ENCODE data around the gene CYP26A1.
A peak's percentile ranks its signal among the peaks of the same experiment; 100 is the strongest.

The CYP26A1 gene

DNA sequence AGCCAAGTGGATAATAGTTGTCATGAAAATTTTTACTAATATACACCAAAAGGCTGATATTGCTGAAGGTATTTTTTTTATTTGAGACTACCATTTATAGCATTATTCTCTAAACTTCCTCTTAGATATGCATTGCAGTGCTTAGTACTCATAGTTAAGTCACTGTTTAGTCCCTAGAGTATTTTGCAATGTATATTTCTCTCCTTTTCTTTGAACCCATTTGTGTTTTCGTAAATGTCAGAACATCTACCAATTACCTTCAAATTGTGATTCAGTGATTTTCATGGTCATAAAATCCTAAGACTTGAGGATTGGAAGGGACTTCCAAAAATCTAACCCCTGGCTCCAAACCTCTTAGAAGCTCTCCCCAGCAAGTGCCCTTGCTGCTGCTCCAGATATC lies 34.6 kb upstream of the CYP26A1 start:
- H3K79me1 ChIP-seq (ENCODE audit: low read length) = no peaks in the 10 kb centered on the region
- H2BK120ac ChIP-seq (ENCODE audit: insufficient read depth, low read length, poor library complexity) = no peak overlapping the region
- WGBS (ENCODE audit: extremely low coverage, insufficient coverage, insufficient read length) = no CpG with 5 or more reads among the region's 1 CpG
- H3K36me3 ChIP-seq (ENCODE audit: control insufficient read depth in 1 of 2, insufficient read depth in 2 of 2, low read length in 2 of 2) = no peaks in the 10 kb centered on the region
- no peaks in the 10 kb centered on the region for H3K27me3 ChIP-seq (ENCODE audit: insufficient read depth, low read length)
- H2BK12ac ChIP-seq (ENCODE audit: low read length) = no peak overlapping the region
- no peak overlapping the region for H4K91ac ChIP-seq (ENCODE audit: low read depth, low read length)
- H3K14ac ChIP-seq (ENCODE audit: low read length) = no peak overlapping the region
- H3K4me3 ChIP-seq (ENCODE audit: low read depth, low read length) = no peak overlapping the region
- H3K27ac ChIP-seq (ENCODE audit: low read depth, low read length) = no peak overlapping the region
- H2AK5ac ChIP-seq (ENCODE audit: low read length) = no peak overlapping the region
- no peak overlapping the region for H3K23ac ChIP-seq (ENCODE audit: low read length)
- H3K79me2 ChIP-seq (ENCODE audit: control insufficient read depth, insufficient read depth, low read length, poor library complexity) = no peaks in the 10 kb centered on the region
- no peak overlapping the region for H3K4me2 ChIP-seq (ENCODE audit: low read length)
- H2AFZ ChIP-seq (ENCODE audit: insufficient read depth, low read length, poor library complexity) = no peak overlapping the region
- DNase-seq = no peak
- H3K4ac ChIP-seq (ENCODE audit: low read depth, low read length) = no peak overlapping the region
- H3K9ac ChIP-seq (ENCODE audit: low read length) = no peak overlapping the region
- H3K9me3 ChIP-seq (ENCODE audit: insufficient read depth, low read depth, low read length) = no peaks in the 10 kb centered on the region
- no peak overlapping the region for H3K18ac ChIP-seq (ENCODE audit: low read length)
- no peak overlapping the region for H4K8ac ChIP-seq (ENCODE audit: low read depth, low read length)
- no peaks in the 10 kb centered on the region for H3K4me1 ChIP-seq (ENCODE audit: control insufficient read depth in 1 of 2, insufficient read depth in 2 of 2, low read length in 2 of 2)
- H4K12ac ChIP-seq (ENCODE audit: low read depth, low read length) = no peak overlapping the region
- no peak overlapping the region for H2BK5ac ChIP-seq (ENCODE audit: low read depth, low read length, poor library complexity)

DNA sequence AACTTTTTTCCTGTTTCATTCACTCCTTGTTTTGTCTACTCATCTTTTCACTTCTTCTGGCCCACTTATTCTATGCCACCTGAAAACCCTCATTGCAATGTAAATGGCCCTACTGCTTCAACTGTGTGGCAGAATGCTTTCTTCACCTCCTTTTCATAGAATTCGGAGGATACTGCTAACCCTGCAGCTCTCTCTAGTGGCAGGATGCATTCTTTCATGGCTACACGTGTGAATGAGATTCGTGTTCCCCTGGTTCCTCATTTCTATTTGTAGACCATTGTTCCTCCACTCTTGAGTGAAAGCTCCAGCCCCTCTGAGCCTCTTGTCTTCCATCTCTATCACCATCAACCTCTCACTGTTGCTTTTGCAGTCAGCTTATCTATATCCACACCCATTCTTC lies 34.0 kb upstream of the CYP26A1 start:
- Histone ChIP-seq H3K4me2 (ENCODE audit: low read length) (no peak overlapping the region), H3K79me2 (ENCODE audit: control insufficient read depth, insufficient read depth, low read length, poor library complexity) (no peaks in the 10 kb centered on the region), H3K4me3 (ENCODE audit: low read depth, low read length) (no peak overlapping the region), H3K9ac (ENCODE audit: low read length) (no peak overlapping the region), H4K8ac (ENCODE audit: low read depth, low read length) (no peak overlapping the region), H3K9me3 (ENCODE audit: insufficient read depth, low read depth, low read length) (no peaks in the 10 kb centered on the region), H3K4me1 (ENCODE audit: control insufficient read depth in 1 of 2, insufficient read depth in 2 of 2, low read length in 2 of 2) (no peaks in the 10 kb centered on the region), H3K79me1 (ENCODE audit: low read length) (no peaks in the 10 kb centered on the region), H3K23ac (ENCODE audit: low read length) (no peak overlapping the region), H2BK12ac (ENCODE audit: low read length) (no peak overlapping the region), H4K91ac (ENCODE audit: low read depth, low read length) (no peak overlapping the region), H2AFZ (ENCODE audit: insufficient read depth, low read length, poor library complexity) (no peak overlapping the region), H3K36me3 (ENCODE audit: control insufficient read depth in 1 of 2, insufficient read depth in 2 of 2, low read length in 2 of 2) (no peaks in the 10 kb centered on the region), H3K18ac (ENCODE audit: low read length) (no peak overlapping the region), H2BK120ac (ENCODE audit: insufficient read depth, low read length, poor library complexity) (no peak overlapping the region), H2AK5ac (ENCODE audit: low read length) (no peak overlapping the region), H3K4ac (ENCODE audit: low read depth, low read length) (no peak overlapping the region), H3K27ac (ENCODE audit: low read depth, low read length) (no peak overlapping the region), H2BK5ac (ENCODE audit: low read depth, low read length, poor library complexity) (no peak overlapping the region), H3K27me3 (ENCODE audit: insufficient read depth, low read length) (no peaks in the 10 kb centered on the region), H4K12ac (ENCODE audit: low read depth, low read length) (no peak overlapping the region), H3K14ac (ENCODE audit: low read length) (no peak overlapping the region)
- peak in 1 of 2 donors; percentile 52 for DNase-seq
- WGBS (ENCODE audit: extremely low coverage, insufficient coverage, insufficient read length) = no CpG with 5 or more reads among the region's 3 CpGs

DNA sequence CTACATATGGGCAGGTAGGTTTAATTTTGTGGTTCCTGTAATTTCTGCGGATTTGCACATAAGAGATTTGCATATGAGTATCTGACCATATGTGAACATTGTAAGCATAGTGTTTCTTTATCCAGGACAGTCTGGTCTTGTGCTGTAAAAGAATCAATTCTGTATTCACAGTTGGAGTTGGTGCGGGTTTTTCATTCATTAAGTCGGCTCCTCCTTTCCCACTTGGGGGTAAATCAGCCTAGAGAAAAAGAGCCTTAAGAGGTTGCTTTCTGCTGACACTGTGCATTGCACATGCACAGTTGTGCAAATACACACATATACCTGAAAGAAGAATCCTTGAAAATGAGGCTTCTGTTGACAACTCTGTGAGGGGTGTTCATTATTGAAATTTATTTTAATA lies 19.2 kb upstream of the CYP26A1 start:
- H2BK12ac ChIP-seq (ENCODE audit: low read length) = no peak overlapping the region
- no peak overlapping the region for H2BK5ac ChIP-seq (ENCODE audit: low read depth, low read length, poor library complexity)
- H2AFZ ChIP-seq (ENCODE audit: insufficient read depth, low read length, poor library complexity) = no peak overlapping the region
- no peak overlapping the region for H2AK5ac ChIP-seq (ENCODE audit: low read length)
- H3K9me3 ChIP-seq (ENCODE audit: insufficient read depth, low read depth, low read length) = peaks cover 1% of the 10 kb centered on the region
- H3K27ac ChIP-seq (ENCODE audit: low read depth, low read length) = no peak overlapping the region
- DNase-seq = no peak
- no peak overlapping the region for H4K91ac ChIP-seq (ENCODE audit: low read depth, low read length)
- no peak overlapping the region for H2BK120ac ChIP-seq (ENCODE audit: insufficient read depth, low read length, poor library complexity)
- no peak overlapping the region for H3K18ac ChIP-seq (ENCODE audit: low read length)
- H3K79me1 ChIP-seq (ENCODE audit: low read length) = no peaks in the 10 kb centered on the region
- no peak overlapping the region for H3K23ac ChIP-seq (ENCODE audit: low read length)
- H3K79me2 ChIP-seq (ENCODE audit: control insufficient read depth, insufficient read depth, low read length, poor library complexity) = no peaks in the 10 kb centered on the region
- H3K14ac ChIP-seq (ENCODE audit: low read length) = no peak overlapping the region
- no peaks in the 10 kb centered on the region for H3K27me3 ChIP-seq (ENCODE audit: insufficient read depth, low read length)
- no peak overlapping the region for H4K8ac ChIP-seq (ENCODE audit: low read depth, low read length)
- no peaks in the 10 kb centered on the region for H3K36me3 ChIP-seq (ENCODE audit: control insufficient read depth in 1 of 2, insufficient read depth in 2 of 2, low read length in 2 of 2)
- H3K9ac ChIP-seq (ENCODE audit: low read length) = no peak overlapping the region
- no peak overlapping the region for H3K4me2 ChIP-seq (ENCODE audit: low read length)
- H3K4ac ChIP-seq (ENCODE audit: low read depth, low read length) = no peak overlapping the region
- no CpG with 5 or more reads among the region's 3 CpGs for WGBS (ENCODE audit: extremely low coverage, insufficient coverage, insufficient read length)
- H4K12ac ChIP-seq (ENCODE audit: low read depth, low read length) = no peak overlapping the region
- no peak overlapping the region for H3K4me3 ChIP-seq (ENCODE audit: low read depth, low read length)
- no peaks in the 10 kb centered on the region for H3K4me1 ChIP-seq (ENCODE audit: control insufficient read depth in 1 of 2, insufficient read depth in 2 of 2, low read length in 2 of 2)

DNA sequence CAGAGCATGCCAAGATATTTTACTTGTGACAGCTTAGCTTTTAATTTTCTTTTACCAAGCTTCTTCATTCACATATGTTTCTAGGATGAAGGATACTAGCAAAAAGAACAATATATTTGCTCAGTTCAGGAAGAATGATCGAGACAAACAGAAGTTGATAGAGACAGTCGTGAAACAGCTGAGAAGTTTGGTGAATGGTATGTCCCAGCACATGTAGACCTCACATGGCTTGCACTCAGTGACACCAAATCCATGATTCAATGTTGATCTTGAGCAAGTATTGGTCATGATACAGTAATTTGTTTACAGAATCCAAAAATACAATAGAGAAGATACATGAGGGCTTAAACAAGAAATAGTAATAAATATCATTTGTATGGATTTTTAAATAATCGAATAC lies 15.6 kb upstream of the CYP26A1 start:
- H3K9ac ChIP-seq (ENCODE audit: low read length) = no peak overlapping the region
- H4K8ac ChIP-seq (ENCODE audit: low read depth, low read length) = no peak overlapping the region
- no peak overlapping the region for H2BK12ac ChIP-seq (ENCODE audit: low read length)
- WGBS (ENCODE audit: extremely low coverage, insufficient coverage, insufficient read length) = no CpG with 5 or more reads among the region's 3 CpGs
- H3K36me3 ChIP-seq (ENCODE audit: control insufficient read depth in 1 of 2, insufficient read depth in 2 of 2, low read length in 2 of 2) = peaks cover 0 to 2% of the 10 kb centered on the region in 2 experiments
- DNase-seq = no peak
- no peak overlapping the region for H4K91ac ChIP-seq (ENCODE audit: low read depth, low read length)
- no peak overlapping the region for H3K4me2 ChIP-seq (ENCODE audit: low read length)
- peaks cover 17 to 20% of the 10 kb centered on the region in 2 experiments for H3K4me1 ChIP-seq (ENCODE audit: control insufficient read depth in 1 of 2, insufficient read depth in 2 of 2, low read length in 2 of 2)
- H2AK5ac ChIP-seq (ENCODE audit: low read length) = no peak overlapping the region
- no peak overlapping the region for H4K12ac ChIP-seq (ENCODE audit: low read depth, low read length)
- H3K9me3 ChIP-seq (ENCODE audit: insufficient read depth, low read depth, low read length) = peaks cover 3% of the 10 kb centered on the region
- H2AFZ ChIP-seq (ENCODE audit: insufficient read depth, low read length, poor library complexity) = no peak overlapping the region
- H3K18ac ChIP-seq (ENCODE audit: low read length) = no peak overlapping the region
- no peak overlapping the region for H3K23ac ChIP-seq (ENCODE audit: low read length)
- no peak overlapping the region for H3K27ac ChIP-seq (ENCODE audit: low read depth, low read length)
- peaks cover 35% of the 10 kb centered on the region for H3K27me3 ChIP-seq (ENCODE audit: insufficient read depth, low read length)
- no peak overlapping the region for H2BK5ac ChIP-seq (ENCODE audit: low read depth, low read length, poor library complexity)
- H2BK120ac ChIP-seq (ENCODE audit: insufficient read depth, low read length, poor library complexity) = no peak overlapping the region
- no peaks in the 10 kb centered on the region for H3K79me1 ChIP-seq (ENCODE audit: low read length)
- no peak overlapping the region for H3K14ac ChIP-seq (ENCODE audit: low read length)
- no peaks in the 10 kb centered on the region for H3K79me2 ChIP-seq (ENCODE audit: control insufficient read depth, insufficient read depth, low read length, poor library complexity)
- H3K4me3 ChIP-seq (ENCODE audit: low read depth, low read length) = no peak overlapping the region
- no peak overlapping the region for H3K4ac ChIP-seq (ENCODE audit: low read depth, low read length)

Measured in trophoblast cell (in vitro differentiated cells and primary cell).